HepG2 (cell line): ENCODE results near the gene MSI2. TPM values are rescaled to one million over a fixed set of nuclear protein-coding genes. Genes with fewer than 3 reads are reported as not detected.
A peak's percentile ranks its signal among the peaks of the same experiment; 100 is the strongest.

ENCODE experiments used
- AKAP8 ChIP-seq: sonication (generic); formaldehyde crosslinking; IDR thresholded peaks from 2 replicates; pipeline ENCODE4 v1.5.1; 2020; ENCODE audit warnings: mild to moderate bottlenecking, missing genetic modification reagents
- DBP ChIP-seq: sonication (generic); formaldehyde crosslinking; IDR thresholded peaks from 2 replicates; pipeline ENCODE4 v1.4.0; 2020; ENCODE audit warnings: missing genetic modification reagents; ENCODE audit errors: not compliant biosample characterization
- GABPB1 ChIP-seq: IDR thresholded peaks from 2 replicates; pipeline ENCODE4 v1.6.1; 2016; ENCODE audit warnings: mild to moderate bottlenecking, missing genetic modification reagents, moderate library complexity, missing compliant biosample characterization
- KLF11 ChIP-seq: IDR thresholded peaks from 2 replicates; pipeline ENCODE4 v1.6.1; 2016; ENCODE audit warnings: missing compliant biosample characterization
- MED8 ChIP-seq: sonication (generic); formaldehyde crosslinking; IDR thresholded peaks from 2 replicates; pipeline ENCODE4 v1.8.1; 2023; ENCODE audit warnings: mild to moderate bottlenecking, missing genetic modification reagents; ENCODE audit not compliant: insufficient replicate concordance
- NKX3-1 ChIP-seq: sonication (generic); formaldehyde crosslinking; IDR thresholded peaks from 2 replicates; pipeline ENCODE4 v1.5.0; 2020; ENCODE audit warnings: missing genetic modification reagents
- NONO ChIP-seq, 2 experiments: fragments of 450-650 bp in 1 of 2; sonication (generic) in 1 of 2; formaldehyde crosslinking in 1 of 2; IDR thresholded peaks in 1 of 2; conservative IDR thresholded peaks in 1 of 2; 2 replicates each; pipeline versions ENCODE4 v1.6.1 to v1.8.0; 2017 to 2022; ENCODE audit warnings: mild to moderate bottlenecking in 1 of 2, missing genetic modification reagents in 1 of 2, moderate library complexity in 1 of 2
- NR0B2 ChIP-seq: sonication (generic); formaldehyde crosslinking; IDR thresholded peaks from 2 replicates; pipeline ENCODE4 v1.4.0; 2020; ENCODE audit warnings: mild to moderate bottlenecking, missing genetic modification reagents
- RARG ChIP-seq: sonication (generic); formaldehyde crosslinking; IDR thresholded peaks from 2 replicates; pipeline ENCODE4 v1.4.0; 2020; ENCODE audit warnings: low read depth, mild to moderate bottlenecking, missing genetic modification reagents
- RBFOX2 ChIP-seq: fragments of 200-400 bp; formaldehyde crosslinking; IDR thresholded peaks from 2 replicates; pipeline ENCODE4 v1.6.1; 2017; ENCODE audit warnings: low read depth, mild to moderate bottlenecking, low read length
- RELA ChIP-seq: sonication (generic); formaldehyde crosslinking; IDR thresholded peaks from 2 replicates; pipeline ENCODE4 v1.4.0; 2020; ENCODE audit warnings: missing genetic modification reagents
- SIN3A ChIP-seq: IDR thresholded peaks from 2 replicates; pipeline ENCODE4 v1.6.1; 2011; ENCODE audit warnings: low read depth, mild to moderate bottlenecking, control low read depth, low read length, borderline replicate concordance
- SIX1 ChIP-seq: sonication (generic); formaldehyde crosslinking; IDR thresholded peaks from 2 replicates; pipeline ENCODE4 v1.4.0; 2020; ENCODE audit warnings: missing genetic modification reagents, borderline replicate concordance
- STAT5B ChIP-seq: sonication (generic); formaldehyde crosslinking; IDR thresholded peaks from 2 replicates; pipeline ENCODE4 v1.4.0; 2020; ENCODE audit warnings: missing genetic modification reagents
- TIGD3 ChIP-seq: sonication (generic); formaldehyde crosslinking; IDR thresholded peaks from 2 replicates; pipeline ENCODE4 v1.5.1; 2020; ENCODE audit warnings: mild to moderate bottlenecking, missing genetic modification reagents, borderline replicate concordance
- USF2 ChIP-seq, 2 experiments: sonication (generic) in 1 of 2; formaldehyde crosslinking in 1 of 2; IDR thresholded peaks; 2 replicates each; pipeline versions ENCODE4 v1.5.1 to v1.6.1; 2011 to 2020; ENCODE audit warnings: borderline replicate concordance in 1 of 2, low read depth in 1 of 2, low read length in 1 of 2, mild to moderate bottlenecking in 1 of 2, missing genetic modification reagents in 1 of 2, moderate library complexity in 1 of 2
- XBP1 ChIP-seq: sonication (generic); formaldehyde crosslinking; IDR thresholded peaks from 2 replicates; pipeline ENCODE4 v1.5.0; 2020; ENCODE audit warnings: missing genetic modification reagents
- ZC3H13 ChIP-seq: sonication (generic); formaldehyde crosslinking; IDR thresholded peaks from 2 replicates; pipeline ENCODE4 v1.8.1; 2023; ENCODE audit warnings: mild to moderate bottlenecking, missing genetic modification reagents, moderate library complexity
- ZFP91 ChIP-seq: sonication (generic); formaldehyde crosslinking; IDR thresholded peaks from 2 replicates; pipeline ENCODE4 v1.9.0; 2022; ENCODE audit warnings: missing genetic modification reagents, mild to moderate bottlenecking, borderline replicate concordance
- ZNF335 ChIP-seq: sonication (generic); formaldehyde crosslinking; IDR thresholded peaks from 2 replicates; pipeline ENCODE4 v1.4.0; 2020; ENCODE audit warnings: missing genetic modification reagents
- ZNF572 ChIP-seq: sonication (generic); formaldehyde crosslinking; IDR thresholded peaks from 2 replicates; pipeline ENCODE4 v1.5.1; 2020; ENCODE audit warnings: mild to moderate bottlenecking, missing genetic modification reagents
- polyA plus RNA-seq, 8 experiments: library from polyadenylated mRNA; depleted of rRNA in 3 of 8; stranded (reverse) in 7 of 8; unstranded in 1 of 8; fragments of >200 nt; fragmentation: Illumina TruSeq in 4 of 8; extraction: Trizol in 4 of 8; gene quantifications; 2 replicates each; pipeline versions ENCODE4 v1.2.1 to v1.2.3, GENCODE V29; 2011 to 2016; ENCODE audit warnings: low read depth in 4 of 8, missing spikeins in 1 of 8, mixed read lengths in 1 of 8; ENCODE audit not compliant: insufficient read depth in 1 of 8
- total RNA-seq, 5 experiments: library from RNA; depleted of rRNA; stranded (reverse); fragments of >200 nt; fragmentation: Illumina TruSeq; extraction: Trizol; gene quantifications; 2 replicates each; pipeline ENCODE4 v1.2.3, GENCODE V29; 2016; ENCODE audit warnings: low read depth in 1 of 5

Gene MSI2
- total and polyA plus RNA-seq, 2 of the 13 experiments (the other 11 are each of a cell fraction or from before 2014, with no cell fraction given) = 77.5 to 78.4 TPM

GRCh38 chr17:57577751-57578607 lies 321.7 kb downstream of the MSI2 start (continued):
- TF ChIP-seq DBP (CRISPR knock-in tag) (no peak), STAT5B (CRISPR knock-in tag) (no peak), ZC3H13 (CRISPR knock-in tag) (no peak), MED8 (peak; percentile 75), USF2 (IDR thresholded peaks at IDR 0.05; ENCODE audit: low read depth, low read length) (no peak), USF2 (CRISPR knock-in tag; IDR thresholded peaks at IDR 0.05; ENCODE audit: borderline replicate concordance) (no peak), GABPB1 (CRISPR knock-in tag) (peak; percentile 15; the same call in 1 of the 2 replicates), ZNF572 (0 out of 2 replicates have a peak, but pooled peaks have one; percentile 28), RARG (CRISPR knock-in tag) (no peak), NONO (IDR thresholded peaks at IDR 0.05) (no peak), NONO (CRISPR knock-in tag; conservative IDR thresholded peaks at IDR 0.05) (peak; percentile 73; the same call in 1 of the 2 replicates), TIGD3 (CRISPR knock-in tag) (no peak), XBP1 (no peak), ZFP91 (no peak), AKAP8 (CRISPR knock-in tag) (no peak), NKX3-1 (peak; percentile 20; the same call in 1 of the 2 replicates), SIX1 (CRISPR knock-in tag) (peak; percentile 65; the same call in 1 of the 2 replicates), RELA (CRISPR knock-in tag) (0 out of 2 replicates have a peak, but pooled peaks have one; percentile 63), NR0B2 (no peak), ZNF335 (CRISPR knock-in tag) (0 out of 2 replicates have a peak, but pooled peaks have one; percentile 29), RBFOX2 (no peak), SIN3A (no peak), KLF11 (CRISPR knock-in tag) (peak; percentile 63; the same call in 1 of the 2 replicates)
